ENCODE data around the gene PRDM7.
"Not testable (repeated sequence)": the region's sequence is repeated elsewhere in the genome, so short reads cannot be mapped to it uniquely, and the experiment has no call there.

The PRDM7 gene

GRCh38 chr16:90011508-90011819 is 65.7 kb downstream of the PRDM7 start:
- DNase-seq = no peak

GRCh38 chr16:90010676-90011507 is 66.2 kb downstream of the PRDM7 start:
- no peak for DNase-seq

GRCh38 chr16:90009172-90009899 is 67.8 kb downstream of the PRDM7 start:
- no peak for DNase-seq

GRCh38 chr16:90008708-90009145 is 68.4 kb downstream of the PRDM7 start:
- no peak for DNase-seq

- not testable (repeated sequence) for DNase-seq
Observed at GRCh38 chr16:90007635-90008234, 69.4 kb downstream of the PRDM7 start.

GRCh38 chr16:90007015-90007414 is 70.1 kb downstream of the PRDM7 start:
- no peak for DNase-seq
